ENCODE results near the gene NKAIN2.

- TF ChIP-seq CTCF (optimal IDR thresholded peaks at IDR 0.05 in 1 of 3, IDR thresholded peaks at IDR 0.05 in 1 of 3, conservative IDR thresholded peaks at IDR 0.05 in 1 of 3; ENCODE audit: extremely low read depth in 1 of 3, insufficient read depth in 2 of 3, low read length in 3 of 3) (no peak), EZH2 (IDR thresholded peaks at IDR 0.05; ENCODE audit: low read length) (no peak)
Measured at GRCh38 chr6:124462750-124463149, 659.1 kb downstream of the NKAIN2 start.
